GM23248 (cell line): Measurements from ENCODE around the gene RBMS3. TPM values are rescaled to one million over a fixed set of nuclear protein-coding genes. Genes with fewer than 3 reads are reported as not detected.
"Not testable (repeated sequence)": the region's sequence is repeated elsewhere in the genome, so short reads cannot be mapped to it uniquely, and the experiment has no call there.

Experiments used
- DNase-seq: peaks from one replicate; pipeline ENCODE4 v3.0.0-alpha.2; 2015
- H2AFZ ChIP-seq: fragments of 200-600 bp; sonication (generic); 2 replicates; pipeline ENCODE4 v1.6.1; 2016; ENCODE audit warnings: antibody characterized with exemption
- H3F3A ChIP-seq: fragments of 200-600 bp; sonication (generic); 2 replicates; pipeline ENCODE4 v1.6.1; 2016; ENCODE audit warnings: mild to moderate bottlenecking, antibody characterized with exemption, mixed run types; ENCODE audit not compliant: insufficient read depth
- H3K27ac ChIP-seq: fragments of 200-600 bp; sonication (generic); 2 replicates; pipeline ENCODE4 v1.5.1; 2016; ENCODE audit warnings: mild to moderate bottlenecking
- H3K27me3 ChIP-seq: fragments of 200-600 bp; sonication (generic); replicated peaks from 2 replicates; pipeline ENCODE4 v1.6.1; 2016; ENCODE audit warnings: mild to moderate bottlenecking; ENCODE audit not compliant: insufficient read depth
- H3K36me3 ChIP-seq: fragments of 200-600 bp; sonication (generic); 2 replicates; pipeline ENCODE4 v1.6.1; 2016; ENCODE audit warnings: low read depth, mild to moderate bottlenecking
- H3K4me1 ChIP-seq: fragments of 200-600 bp; sonication (generic); 2 replicates; pipeline ENCODE4 v1.6.1; 2016; ENCODE audit warnings: mild to moderate bottlenecking; ENCODE audit not compliant: insufficient read depth
- H3K4me2 ChIP-seq: fragments of 200-600 bp; sonication (generic); one replicate; pipeline ENCODE4 v1.6.1; 2016; ENCODE audit warnings: mild to moderate bottlenecking; ENCODE audit not compliant: unreplicated experiment
- H3K4me3 ChIP-seq: fragments of 200-600 bp; sonication (generic); 2 replicates; pipeline ENCODE4 v1.5.1; 2016; ENCODE audit warnings: mild to moderate bottlenecking
- H3K79me2 ChIP-seq: fragments of 200-600 bp; sonication (generic); 2 replicates; pipeline ENCODE4 v1.6.1; 2016; ENCODE audit warnings: mild to moderate bottlenecking; ENCODE audit not compliant: insufficient read depth
- H3K9ac ChIP-seq: fragments of 200-600 bp; sonication (generic); 2 replicates; pipeline ENCODE4 v1.6.1; 2016; ENCODE audit warnings: mild to moderate bottlenecking
- H3K9me2 ChIP-seq: fragments of 200-600 bp; sonication (generic); 2 replicates; pipeline ENCODE4 v1.6.1; 2016; ENCODE audit warnings: mixed run types, mild to moderate bottlenecking, moderate library complexity; ENCODE audit not compliant: insufficient read depth
- H3K9me3 ChIP-seq: fragments of 200-600 bp; sonication (generic); one replicate; pipeline ENCODE4 v1.6.1; 2017; ENCODE audit warnings: low read depth
- H4K20me1 ChIP-seq: fragments of 200-600 bp; sonication (generic); 2 replicates; pipeline ENCODE4 v1.6.0; 2016; ENCODE audit not compliant: insufficient read depth
- EZH2 ChIP-seq: fragments of 200-600 bp; sonication (generic); IDR thresholded peaks from 2 replicates; pipeline ENCODE4 v1.6.1; 2018; ENCODE audit warnings: antibody characterized with exemption, mild to moderate bottlenecking; ENCODE audit not compliant: insufficient read depth, poor library complexity, severe bottlenecking
- EZH2phosphoT487 ChIP-seq: fragments of 200-600 bp; sonication (generic); IDR thresholded peaks from 2 replicates; pipeline ENCODE4 v1.6.1; 2018; ENCODE audit warnings: antibody characterized with exemption, moderate library complexity, mild to moderate bottlenecking, low read depth; ENCODE audit not compliant: insufficient read depth
- WGBS, 2 experiments: methylation state at CpG; one replicate each; pipeline ENCODE4 v1.1.6; 2015 to 2017; ENCODE audit warnings: low lambda C conversion rate in 2 of 2, low coverage in 1 of 2; ENCODE audit errors: missing lambda C conversion rate in 2 of 2; 5-methylcytosine and 5-hydroxymethylcytosine counted together
- in situ Hi-C: fragments of 300-500 bp; cut with MboI; formaldehyde crosslinking; loops from 2 replicates; pipeline ENCODE4 v1.15.0; 2020
- polyA plus RNA-seq: library from polyadenylated mRNA; unstranded; fragments of >200 nt; fragmentation: Nextera tagmentation; extraction: Ambion mirVana; gene quantifications from 2 replicates; pipeline ENCODE4 v1.2.1, GENCODE V29; 2016
- total RNA-seq: library from RNA; depleted of rRNA; stranded (reverse); fragments of >200 nt; shearing (Covaris generic); gene quantifications from 2 replicates; pipeline ENCODE4 v1.2.3, GENCODE V29; 2014

RBMS3 gene
- total and polyA plus RNA-seq, 2 experiments from 2014 or later: 40.0 to 94.3 TPM

DNA sequence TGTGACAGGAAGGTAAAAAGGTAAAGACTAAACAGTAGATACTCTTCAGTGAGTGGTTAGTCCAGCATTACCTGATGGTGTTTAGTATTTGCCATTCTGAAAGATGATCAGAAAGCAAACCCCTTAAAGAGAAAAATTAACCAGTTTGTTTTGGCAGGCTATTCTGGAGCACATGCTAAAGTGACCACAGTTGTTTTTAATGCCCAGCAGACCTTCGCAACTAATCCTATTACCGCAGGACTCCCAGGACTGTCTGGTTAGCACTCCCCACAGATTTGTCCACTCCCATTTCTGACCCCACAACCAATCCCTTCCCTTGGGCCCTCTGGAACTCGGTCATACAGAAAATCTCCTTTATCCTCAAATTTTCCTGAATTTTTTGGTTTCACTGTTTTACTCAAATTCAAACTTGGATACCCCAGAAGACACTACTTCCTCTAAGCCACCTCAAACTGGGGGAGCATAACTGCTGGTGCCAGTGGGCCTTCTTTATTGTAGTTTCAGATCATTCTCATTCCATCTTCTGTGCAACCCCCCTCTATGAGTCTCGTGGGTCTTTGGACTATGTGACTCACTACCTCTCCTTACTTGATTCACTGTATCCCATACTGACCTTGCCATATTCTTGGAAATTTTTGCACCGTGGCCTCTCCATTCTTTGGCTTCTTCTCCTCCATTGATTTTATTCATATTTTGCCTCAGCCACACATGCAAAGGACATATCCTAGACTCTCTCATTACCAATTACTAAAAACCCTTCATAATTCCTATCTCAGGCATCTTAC lies 104.4 kb downstream of the RBMS3 start:
- DNase-seq: peak; percentile 40
- peak overlapping the region; percentile 22 for H3K4me3 ChIP-seq
- H3K4me2 ChIP-seq: peak overlapping the region; percentile 15

DNA sequence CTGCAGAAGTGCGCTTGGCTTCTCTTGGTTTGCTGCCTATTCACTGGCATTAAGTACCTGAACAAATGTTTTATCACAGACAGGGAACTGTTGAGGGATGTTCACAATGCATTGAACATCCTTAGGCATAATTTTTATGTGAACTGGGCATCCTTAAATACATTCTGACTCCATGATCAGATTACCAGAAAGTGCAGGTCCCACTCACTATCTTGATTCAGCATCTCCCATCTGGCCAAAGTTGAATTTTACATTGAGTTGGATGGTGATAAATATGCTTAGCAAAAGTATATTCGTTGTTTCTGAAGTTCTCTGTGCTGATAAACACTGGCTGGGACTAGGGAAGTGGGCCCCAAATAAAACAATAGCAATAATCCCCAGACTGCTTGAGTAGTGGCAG lies 108.5 kb downstream of the RBMS3 start:
- Histone ChIP-seq H3K4me2 (no peak overlapping the region), H3K27ac (no peak overlapping the region), H2AFZ (no peak overlapping the region), H3K27me3 (no peaks in the 10 kb centered on the region), H3K9me2 (no peaks in the 10 kb centered on the region), H3K9ac (no peak overlapping the region), H4K20me1 (no peaks in the 10 kb centered on the region), H3K36me3 (peaks cover 15% of the 10 kb centered on the region; the same call in 1 of the 2 replicates), H3K4me3 (no peak overlapping the region), H3F3A (peaks cover 29% of the 10 kb centered on the region; the same call in 1 of the 2 replicates), H3K79me2 (peaks cover 67% of the 10 kb centered on the region), H3K9me3 (no peaks in the 10 kb centered on the region), H3K4me1 (peaks cover 15% of the 10 kb centered on the region; the same call in 1 of the 2 replicates)
- TF ChIP-seq EZH2: no peak
- no peak for TF ChIP-seq EZH2phosphoT487
- WGBS, 2 experiments: 94 to 100% methylated on average over 2 of the region's 2 CpGs
- in situ Hi-C loops: no loop called here
- DNase-seq: no peak

More for the DNA sequence above, 104.4 kb downstream of the RBMS3 start:
- peaks cover 45% of the 10 kb centered on the region for H3K4me1 ChIP-seq
- in situ Hi-C loops: no loop called here
- peaks cover 12% of the 10 kb centered on the region; the same call in 1 of the 2 replicates for H3K36me3 ChIP-seq
- H3K79me2 ChIP-seq: peaks cover 70% of the 10 kb centered on the region
- H3K27ac ChIP-seq: peak overlapping the region; percentile 48
- H3F3A ChIP-seq: peaks cover 59% of the 10 kb centered on the region
- H2AFZ ChIP-seq: no peak overlapping the region
- no peaks in the 10 kb centered on the region for H3K27me3 ChIP-seq
- no peaks in the 10 kb centered on the region for H4K20me1 ChIP-seq
- no peaks in the 10 kb centered on the region for H3K9me2 ChIP-seq
- TF ChIP-seq EZH2phosphoT487: no peak
- 74% methylated on average over 5 of the region's 5 CpGs for WGBS, 2 experiments
- no peaks in the 10 kb centered on the region for H3K9me3 ChIP-seq
- H3K9ac ChIP-seq: peak overlapping the region; percentile 32; the same call in 1 of the 2 replicates

DNA sequence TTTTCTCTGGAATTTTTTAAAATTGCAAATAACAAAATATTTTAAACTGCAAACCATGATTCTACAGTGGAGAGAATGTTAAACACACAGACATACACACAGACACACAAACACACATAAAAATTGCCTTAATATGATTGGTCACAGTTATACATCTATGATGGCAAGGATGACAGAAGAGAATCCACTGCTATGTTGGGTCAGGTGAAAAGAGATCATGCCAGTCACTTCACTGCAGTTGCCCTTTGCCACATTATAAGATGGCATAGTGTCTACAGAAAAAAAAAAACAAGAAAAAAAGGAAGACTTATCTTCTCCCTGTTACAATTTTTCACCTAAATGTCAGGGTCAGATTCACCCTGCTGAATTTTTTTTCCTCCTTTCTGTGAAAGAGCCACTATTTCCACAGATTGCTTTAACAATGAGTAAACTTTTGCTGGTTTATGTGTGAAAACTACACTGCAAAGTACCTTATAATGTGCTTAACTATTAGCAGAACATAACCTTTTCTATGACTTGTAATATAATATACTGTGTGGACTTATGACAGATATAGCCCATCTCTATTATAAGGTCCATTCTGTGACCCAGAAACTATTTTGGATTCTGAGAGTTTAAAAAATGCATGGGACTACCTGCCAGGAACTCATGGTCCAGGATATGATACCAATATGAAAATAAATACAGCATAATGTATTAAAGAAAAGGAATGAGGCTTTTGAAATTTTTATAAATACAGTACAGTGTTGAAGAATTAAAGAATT lies 111.9 kb downstream of the RBMS3 start:
- Histone ChIP-seq H3K27ac (no peak overlapping the region), H3K79me2 (peaks cover 84% of the 10 kb centered on the region)
- DNase-seq: no peak

DNA sequence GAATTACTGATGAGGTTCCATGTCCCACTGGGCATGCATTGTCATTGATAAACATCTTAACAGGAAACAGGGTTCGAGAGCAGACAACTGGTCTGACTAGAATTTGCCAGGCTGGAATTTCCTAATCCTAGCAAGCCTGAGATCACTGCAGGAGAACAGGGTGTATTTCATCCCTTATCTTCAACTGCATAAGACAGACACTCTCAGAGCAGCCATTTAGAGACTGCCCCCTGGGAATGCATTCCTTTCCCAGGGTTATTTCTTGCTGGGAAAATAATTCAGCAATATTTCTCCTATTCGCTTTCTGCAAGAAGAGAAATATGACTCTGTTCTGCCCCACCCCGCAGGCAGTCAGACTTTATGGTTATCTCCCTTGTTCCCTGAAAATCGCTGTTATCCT lies 113.1 kb downstream of the RBMS3 start:
- H3K4me2 ChIP-seq, H3K4me1 ChIP-seq, H3K4me3 ChIP-seq, H3K27ac ChIP-seq, H3F3A ChIP-seq, H2AFZ ChIP-seq, H3K9me3 ChIP-seq, H3K36me3 ChIP-seq, in situ Hi-C loops, H3K9ac ChIP-seq, H4K20me1 ChIP-seq, DNase-seq, H3K27me3 ChIP-seq, H3K9me2 ChIP-seq: not testable (repeated sequence)
- 95 to 97% methylated on average over 4 of the region's 4 CpGs for WGBS, 2 experiments
- H3K79me2 ChIP-seq: peaks cover 84% of the 10 kb centered on the region

More for the DNA sequence above, 111.9 kb downstream of the RBMS3 start:
- Histone ChIP-seq H3K4me3 (no peak overlapping the region), H2AFZ (no peak overlapping the region), H3K9me2 (no peaks in the 10 kb centered on the region), H3K36me3 (peaks cover 8% of the 10 kb centered on the region; the same call in 1 of the 2 replicates), H4K20me1 (no peaks in the 10 kb centered on the region), H3K9ac (no peak overlapping the region), H3K4me1 (no peaks in the 10 kb centered on the region), H3K27me3 (no peaks in the 10 kb centered on the region), H3K4me2 (no peak overlapping the region), H3K9me3 (no peaks in the 10 kb centered on the region), H3F3A (no peaks in the 10 kb centered on the region)
- no peak for TF ChIP-seq EZH2phosphoT487
- no peak for TF ChIP-seq EZH2
- in situ Hi-C loops: no loop called here
